HepG2 (cell line): ENCODE measurements around the gene TMX2. TPM values are rescaled to one million over a fixed set of nuclear protein-coding genes. Genes with fewer than 3 reads are reported as not detected.
A peak's percentile ranks its signal among the peaks of the same experiment; 100 is the strongest.

ENCODE experiments used
- ETV6 ChIP-seq: sonication (generic); formaldehyde crosslinking; conservative IDR thresholded peaks from 2 replicates; pipeline ENCODE4 v1.4.0; 2020; ENCODE audit warnings: missing genetic modification reagents
- HNRNPUL1 ChIP-seq: fragments of 200-400 bp; formaldehyde crosslinking; IDR thresholded peaks from 2 replicates; pipeline ENCODE4 v1.6.1; 2017; ENCODE audit warnings: low read depth, mild to moderate bottlenecking, low read length, moderate library complexity
- KDM1A ChIP-seq: IDR thresholded peaks from 2 replicates; pipeline ENCODE4 v1.6.1; 2016; ENCODE audit warnings: missing compliant biosample characterization
- MED8 ChIP-seq: sonication (generic); formaldehyde crosslinking; IDR thresholded peaks from 2 replicates; pipeline ENCODE4 v1.8.1; 2023; ENCODE audit warnings: mild to moderate bottlenecking, missing genetic modification reagents; ENCODE audit not compliant: insufficient replicate concordance
- TFDP1 ChIP-seq: IDR thresholded peaks from 2 replicates; pipeline ENCODE4 v1.6.1; 2016; ENCODE audit warnings: missing compliant biosample characterization, missing genetic modification reagents, borderline replicate concordance
- TP53 ChIP-seq: sonication (generic); formaldehyde crosslinking; conservative IDR thresholded peaks from 2 replicates; pipeline ENCODE4 v1.4.0; 2020; ENCODE audit warnings: missing genetic modification reagents
- XRCC5 ChIP-seq: fragments of 200-400 bp; formaldehyde crosslinking; optimal IDR thresholded peaks from 2 replicates; pipeline ENCODE3; 2017; ENCODE audit warnings: mild to moderate bottlenecking, low read length
- ZBTB44 ChIP-seq: sonication (generic); formaldehyde crosslinking; IDR thresholded peaks from 2 replicates; pipeline ENCODE4 v1.4.0; 2020; ENCODE audit warnings: missing genetic modification reagents
- ZFP37 ChIP-seq: sonication (generic); formaldehyde crosslinking; IDR thresholded peaks from 2 replicates; pipeline ENCODE4 v1.4.0; 2020; ENCODE audit warnings: missing genetic modification reagents, borderline replicate concordance
- ZMAT3 ChIP-seq: sonication (generic); formaldehyde crosslinking; conservative IDR thresholded peaks from 2 replicates; pipeline ENCODE4 v1.7.0; 2021; ENCODE audit warnings: missing genetic modification reagents
- ZNF12 ChIP-seq: sonication (generic); formaldehyde crosslinking; IDR thresholded peaks from 2 replicates; pipeline ENCODE4 v1.5.0; 2020; ENCODE audit warnings: missing genetic modification reagents
- ZNF558 ChIP-seq: sonication (generic); formaldehyde crosslinking; IDR thresholded peaks from 2 replicates; pipeline ENCODE4 v1.9.0; 2022; ENCODE audit warnings: mild to moderate bottlenecking, missing genetic modification reagents, borderline replicate concordance
- ZNF589 ChIP-seq: sonication (generic); formaldehyde crosslinking; conservative IDR thresholded peaks from 2 replicates; pipeline ENCODE4 v1.8.0; 2022; ENCODE audit warnings: mild to moderate bottlenecking, moderate library complexity, missing genetic modification reagents
- ZSCAN5A ChIP-seq: sonication (generic); formaldehyde crosslinking; IDR thresholded peaks from 2 replicates; pipeline ENCODE4 v1.8.0; 2022; ENCODE audit warnings: mild to moderate bottlenecking, missing genetic modification reagents, borderline replicate concordance
- polyA plus RNA-seq, 8 experiments: library from polyadenylated mRNA; depleted of rRNA in 3 of 8; stranded (reverse) in 7 of 8; unstranded in 1 of 8; fragments of >200 nt; fragmentation: Illumina TruSeq in 4 of 8; extraction: Trizol in 4 of 8; gene quantifications; 2 replicates each; pipeline versions ENCODE4 v1.2.1 to v1.2.3, GENCODE V29; 2011 to 2016; ENCODE audit warnings: low read depth in 4 of 8, missing spikeins in 1 of 8, mixed read lengths in 1 of 8; ENCODE audit not compliant: insufficient read depth in 1 of 8
- total RNA-seq, 5 experiments: library from RNA; depleted of rRNA; stranded (reverse); fragments of >200 nt; fragmentation: Illumina TruSeq; extraction: Trizol; gene quantifications; 2 replicates each; pipeline ENCODE4 v1.2.3, GENCODE V29; 2016; ENCODE audit warnings: low read depth in 1 of 5
- TF ChIP-seq, protein P1 (sequence below): sonication (generic); formaldehyde crosslinking; IDR thresholded peaks from one replicate; pipeline ENCODE4 v1.5.1; 2020; ENCODE audit warnings: mild to moderate bottlenecking, missing genetic modification reagents; ENCODE audit errors: not compliant biosample characterization
- TF ChIP-seq, protein P2 (sequence below): IDR thresholded peaks from 2 replicates; pipeline ENCODE4 v1.6.1; 2016; ENCODE audit warnings: low read depth, borderline replicate concordance

The TMX2 gene
- total and polyA plus RNA-seq, 2 of the 13 experiments (the other 11 are each of a cell fraction or from before 2014, with no cell fraction given), result 84.5 to 129 TPM

DNA sequence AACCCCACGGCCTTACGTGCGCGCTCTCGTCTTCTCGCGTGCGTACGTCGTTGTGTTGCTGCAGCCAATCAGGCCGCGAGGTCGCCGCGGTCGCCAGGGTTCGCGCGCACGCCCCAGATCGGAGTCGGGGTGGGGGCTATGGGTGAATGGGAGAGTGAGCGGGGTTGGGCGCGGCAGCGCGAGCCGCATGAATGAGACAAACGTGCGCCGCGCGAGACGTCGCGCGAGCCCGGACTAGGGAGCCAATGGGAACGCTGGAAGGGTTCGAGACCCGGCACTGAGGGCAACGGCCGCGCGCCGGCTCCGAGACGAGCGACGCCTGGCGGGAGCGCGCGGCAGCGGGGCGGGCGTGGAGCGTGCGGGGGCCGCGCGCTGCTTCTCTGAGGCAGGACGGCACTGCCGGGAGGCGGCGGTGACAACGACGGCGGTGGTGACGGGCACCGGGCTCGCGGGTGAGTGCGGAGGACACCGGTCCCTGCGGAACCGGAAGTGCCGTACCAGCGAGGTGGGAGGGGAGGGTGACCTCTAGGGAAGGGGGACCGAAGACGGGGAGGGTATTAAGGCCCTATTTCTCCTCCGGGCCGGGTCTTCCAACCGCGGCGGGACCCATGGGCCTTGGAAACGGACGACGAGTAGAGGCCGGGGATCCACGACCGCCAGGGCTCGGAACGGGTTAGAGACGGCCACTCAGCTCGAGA is 44.5 kb upstream of the TMX2 start, which contains the start of gene ZDHHC5 (continued):
- TF ChIP-seq ZSCAN5A (CRISPR knock-in tag) (no peak), ZNF12 (CRISPR knock-in tag) (peak; percentile 45; the same call in 1 of the 2 replicates), ZBTB44 (CRISPR knock-in tag) (no peak), HNRNPUL1 (no peak), ZFP37 (CRISPR knock-in tag) (no peak), ZNF558 (peak; percentile 46; the same call in 1 of the 2 replicates), ZMAT3 (CRISPR knock-in tag) (no peak), MED8 (CRISPR knock-in tag) (peak; percentile 38), TFDP1 (CRISPR knock-in tag) (peak; percentile 83), TP53 (CRISPR knock-in tag) (no peak), XRCC5 (no peak), ETV6 (CRISPR knock-in tag) (no peak), ZNF589 (CRISPR knock-in tag) (no peak), KDM1A (CRISPR knock-in tag) (no peak)
- TF ChIP-seq, protein P1, sequence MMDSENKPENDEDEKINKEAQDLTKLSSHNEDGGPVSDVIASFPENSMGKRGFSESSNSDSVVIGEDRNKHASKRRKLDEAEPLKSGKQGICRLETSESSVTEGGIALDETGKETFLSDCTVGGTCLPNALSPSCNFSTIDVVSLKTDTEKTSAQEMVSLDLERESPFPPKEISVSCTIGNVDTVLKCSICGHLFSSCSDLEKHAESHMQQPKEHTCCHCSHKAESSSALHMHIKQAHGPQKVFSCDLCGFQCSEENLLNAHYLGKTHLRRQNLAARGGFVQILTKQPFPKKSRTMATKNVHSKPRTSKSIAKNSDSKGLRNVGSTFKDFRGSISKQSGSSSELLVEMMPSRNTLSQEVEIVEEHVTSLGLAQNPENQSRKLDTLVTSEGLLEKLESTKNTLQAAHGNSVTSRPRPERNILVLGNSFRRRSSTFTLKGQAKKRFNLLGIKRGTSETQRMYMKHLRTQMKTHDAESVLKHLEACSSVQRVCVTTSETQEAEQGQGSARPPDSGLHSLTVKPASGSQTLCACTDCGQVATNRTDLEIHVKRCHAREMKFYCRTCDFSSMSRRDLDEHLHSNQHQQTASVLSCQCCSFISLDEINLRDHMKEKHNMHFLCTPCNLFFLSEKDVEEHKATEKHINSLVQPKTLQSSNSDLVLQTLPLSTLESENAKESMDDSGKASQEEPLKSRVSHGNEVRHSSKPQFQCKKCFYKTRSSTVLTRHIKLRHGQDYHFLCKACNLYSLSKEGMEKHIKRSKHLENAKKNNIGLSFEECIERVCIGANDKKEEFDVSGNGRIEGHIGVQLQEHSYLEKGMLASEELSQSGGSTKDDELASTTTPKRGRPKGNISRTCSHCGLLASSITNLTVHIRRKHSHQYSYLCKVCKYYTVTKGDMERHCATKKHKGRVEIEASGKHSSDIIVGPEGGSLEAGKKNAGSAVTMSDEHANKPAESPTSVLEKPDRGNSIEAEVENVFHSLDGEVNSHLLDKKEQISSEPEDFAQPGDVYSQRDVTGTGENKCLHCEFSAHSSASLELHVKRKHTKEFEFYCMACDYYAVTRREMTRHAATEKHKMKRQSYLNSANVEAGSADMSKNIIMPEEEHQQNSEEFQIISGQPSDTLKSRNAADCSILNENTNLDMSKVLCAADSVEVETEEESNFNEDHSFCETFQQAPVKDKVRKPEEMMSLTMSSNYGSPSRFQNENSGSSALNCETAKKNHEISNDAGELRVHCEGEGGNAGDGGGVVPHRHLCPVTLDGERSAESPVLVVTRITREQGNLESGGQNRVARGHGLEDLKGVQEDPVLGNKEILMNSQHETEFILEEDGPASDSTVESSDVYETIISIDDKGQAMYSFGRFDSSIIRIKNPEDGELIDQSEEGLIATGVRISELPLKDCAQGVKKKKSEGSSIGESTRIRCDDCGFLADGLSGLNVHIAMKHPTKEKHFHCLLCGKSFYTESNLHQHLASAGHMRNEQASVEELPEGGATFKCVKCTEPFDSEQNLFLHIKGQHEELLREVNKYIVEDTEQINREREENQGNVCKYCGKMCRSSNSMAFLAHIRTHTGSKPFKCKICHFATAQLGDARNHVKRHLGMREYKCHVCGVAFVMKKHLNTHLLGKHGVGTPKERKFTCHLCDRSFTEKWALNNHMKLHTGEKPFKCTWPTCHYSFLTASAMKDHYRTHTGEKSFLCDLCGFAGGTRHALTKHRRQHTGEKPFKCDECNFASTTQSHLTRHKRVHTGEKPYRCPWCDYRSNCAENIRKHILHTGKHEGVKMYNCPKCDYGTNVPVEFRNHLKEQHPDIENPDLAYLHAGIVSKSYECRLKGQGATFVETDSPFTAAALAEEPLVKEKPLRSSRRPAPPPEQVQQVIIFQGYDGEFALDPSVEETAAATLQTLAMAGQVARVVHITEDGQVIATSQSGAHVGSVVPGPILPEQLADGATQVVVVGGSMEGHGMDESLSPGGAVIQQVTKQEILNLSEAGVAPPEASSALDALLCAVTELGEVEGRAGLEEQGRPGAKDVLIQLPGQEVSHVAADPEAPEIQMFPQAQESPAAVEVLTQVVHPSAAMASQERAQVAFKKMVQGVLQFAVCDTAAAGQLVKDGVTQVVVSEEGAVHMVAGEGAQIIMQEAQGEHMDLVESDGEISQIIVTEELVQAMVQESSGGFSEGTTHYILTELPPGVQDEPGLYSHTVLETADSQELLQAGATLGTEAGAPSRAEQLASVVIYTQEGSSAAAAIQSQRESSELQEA (CRISPR knock-in tag), result peak; percentile 80
- TF ChIP-seq, protein P2, sequence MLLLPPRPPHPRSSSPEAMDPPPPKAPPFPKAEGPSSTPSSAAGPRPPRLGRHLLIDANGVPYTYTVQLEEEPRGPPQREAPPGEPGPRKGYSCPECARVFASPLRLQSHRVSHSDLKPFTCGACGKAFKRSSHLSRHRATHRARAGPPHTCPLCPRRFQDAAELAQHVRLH (CRISPR knock-in tag), result peak; percentile 12; the same call in 1 of the 2 replicates
